ENCODE data around the gene CD44. TPM values are rescaled to one million over a fixed set of nuclear protein-coding genes. Genes with fewer than 3 reads are reported as not detected.

The CD44 gene
- total RNA-seq, 2 donors from 2014 or later = 166 to 203 TPM

DNA sequence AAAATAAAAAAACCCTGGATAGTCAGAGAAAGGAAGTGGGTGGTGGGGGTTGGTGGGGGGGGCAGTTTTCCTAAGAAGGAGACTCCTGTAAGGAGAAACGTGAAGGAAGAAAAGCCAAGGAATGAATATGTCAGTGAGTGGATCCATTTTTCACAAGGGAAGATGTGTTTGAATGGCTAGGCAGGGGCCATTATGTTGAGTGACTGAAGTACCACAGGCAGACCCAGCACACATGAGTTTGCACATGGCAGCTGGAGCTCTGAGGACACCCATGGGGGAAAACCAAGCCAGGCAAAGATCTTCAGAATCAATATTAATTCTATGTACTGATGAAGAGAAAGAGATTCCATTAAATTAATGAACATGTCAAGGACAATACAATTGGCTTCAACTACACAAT, 67.6 kb downstream of the CD44 start:
- Histone ChIP-seq H3K9me3 (no peaks in the 10 kb centered on the region), H3K4me3 (no peak overlapping the region), H3K27ac (no peak overlapping the region), H3K36me3 (no peaks in the 10 kb centered on the region), H3K27me3 (replicated peaks; ENCODE audit: insufficient read depth) (no peaks in the 10 kb centered on the region), H3K4me1 (replicated peaks) (no peaks in the 10 kb centered on the region)
- intact Hi-C loops (cut with DNase I) = no loop called here
- 100% methylated on average over 1 of the region's 1 CpG for WGBS
- DNase-seq (ENCODE audit: low spot score) = no peak
- TF ChIP-seq POLR2A (IDR thresholded peaks at IDR 0.05) = no peak
- no peak for TF ChIP-seq POLR2AphosphoS5 (IDR thresholded peaks at IDR 0.05)
- TF ChIP-seq, protein P1, sequence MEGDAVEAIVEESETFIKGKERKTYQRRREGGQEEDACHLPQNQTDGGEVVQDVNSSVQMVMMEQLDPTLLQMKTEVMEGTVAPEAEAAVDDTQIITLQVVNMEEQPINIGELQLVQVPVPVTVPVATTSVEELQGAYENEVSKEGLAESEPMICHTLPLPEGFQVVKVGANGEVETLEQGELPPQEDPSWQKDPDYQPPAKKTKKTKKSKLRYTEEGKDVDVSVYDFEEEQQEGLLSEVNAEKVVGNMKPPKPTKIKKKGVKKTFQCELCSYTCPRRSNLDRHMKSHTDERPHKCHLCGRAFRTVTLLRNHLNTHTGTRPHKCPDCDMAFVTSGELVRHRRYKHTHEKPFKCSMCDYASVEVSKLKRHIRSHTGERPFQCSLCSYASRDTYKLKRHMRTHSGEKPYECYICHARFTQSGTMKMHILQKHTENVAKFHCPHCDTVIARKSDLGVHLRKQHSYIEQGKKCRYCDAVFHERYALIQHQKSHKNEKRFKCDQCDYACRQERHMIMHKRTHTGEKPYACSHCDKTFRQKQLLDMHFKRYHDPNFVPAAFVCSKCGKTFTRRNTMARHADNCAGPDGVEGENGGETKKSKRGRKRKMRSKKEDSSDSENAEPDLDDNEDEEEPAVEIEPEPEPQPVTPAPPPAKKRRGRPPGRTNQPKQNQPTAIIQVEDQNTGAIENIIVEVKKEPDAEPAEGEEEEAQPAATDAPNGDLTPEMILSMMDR (IDR thresholded peaks at IDR 0.05) = no peak

GRCh38 chr11:35207471-35208403, 68.8 kb downstream of the CD44 start:
- no peak for DNase-seq (ENCODE audit: low spot score)
- 81% methylated on average over 10 of the region's 10 CpGs for WGBS
- Histone ChIP-seq H3K27me3 (replicated peaks; ENCODE audit: insufficient read depth) (no peaks in the 10 kb centered on the region), H3K4me1 (replicated peaks) (no peaks in the 10 kb centered on the region), H3K9me3 (no peaks in the 10 kb centered on the region), H3K4me3 (no peak overlapping the region), H3K36me3 (no peaks in the 10 kb centered on the region), H3K27ac (no peak overlapping the region)
- TF ChIP-seq POLR2AphosphoS5 (IDR thresholded peaks at IDR 0.05) (no peak), POLR2A (IDR thresholded peaks at IDR 0.05) (no peak)
- intact Hi-C loops (cut with DNase I) = no loop called here

- Histone ChIP-seq H3K9me3 (no peaks in the 10 kb centered on the region), H3K4me1 (replicated peaks) (no peaks in the 10 kb centered on the region), H3K27ac (no peak overlapping the region), H3K4me3 (no peak overlapping the region), H3K36me3 (no peaks in the 10 kb centered on the region), H3K27me3 (replicated peaks; ENCODE audit: insufficient read depth) (no peaks in the 10 kb centered on the region)
- intact Hi-C loops (cut with DNase I) = no loop called here
- no peak for DNase-seq (ENCODE audit: low spot score)
- TF ChIP-seq POLR2A (IDR thresholded peaks at IDR 0.05) (no peak), POLR2AphosphoS5 (IDR thresholded peaks at IDR 0.05) (no peak)
- TF ChIP-seq, protein P1 (IDR thresholded peaks at IDR 0.05) = no peak
- WGBS = 68% methylated on average over 4 of the region's 4 CpGs
These were observed 69.8 kb downstream of the CD44 start for GRCh38 chr11:35208795-35209194.

DNA sequence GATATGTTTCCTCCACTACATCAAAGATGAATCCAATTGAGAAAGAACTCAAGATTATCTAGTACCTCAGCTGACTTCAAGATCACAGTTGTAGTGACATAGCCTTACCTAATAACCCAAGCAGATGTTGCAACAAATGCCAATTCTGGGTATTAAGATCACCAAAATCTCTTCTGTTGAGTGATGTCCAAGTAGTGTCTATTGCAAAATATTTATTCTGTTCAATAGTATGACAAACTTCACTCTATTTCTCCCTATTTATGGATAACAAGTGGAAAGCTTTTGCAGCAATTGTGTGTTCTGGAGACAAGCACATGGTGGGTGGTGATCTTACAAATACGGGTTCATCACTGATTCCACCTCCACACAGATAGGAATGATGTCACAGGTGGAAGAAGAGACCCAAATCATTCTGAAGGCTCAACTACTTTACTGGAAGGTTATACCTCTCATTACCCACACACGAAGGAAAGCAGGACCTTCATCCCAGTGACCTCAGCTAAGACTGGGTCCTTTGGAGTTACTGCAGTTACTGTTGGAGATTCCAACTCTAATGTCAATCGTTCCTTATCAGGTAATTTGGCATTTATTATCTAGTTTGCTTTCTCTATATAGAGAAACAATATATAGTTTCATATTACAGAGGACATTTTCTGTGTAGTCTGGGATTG, 72.0 kb downstream of the CD44 start:
- no peaks in the 10 kb centered on the region for H3K36me3 ChIP-seq

DNA sequence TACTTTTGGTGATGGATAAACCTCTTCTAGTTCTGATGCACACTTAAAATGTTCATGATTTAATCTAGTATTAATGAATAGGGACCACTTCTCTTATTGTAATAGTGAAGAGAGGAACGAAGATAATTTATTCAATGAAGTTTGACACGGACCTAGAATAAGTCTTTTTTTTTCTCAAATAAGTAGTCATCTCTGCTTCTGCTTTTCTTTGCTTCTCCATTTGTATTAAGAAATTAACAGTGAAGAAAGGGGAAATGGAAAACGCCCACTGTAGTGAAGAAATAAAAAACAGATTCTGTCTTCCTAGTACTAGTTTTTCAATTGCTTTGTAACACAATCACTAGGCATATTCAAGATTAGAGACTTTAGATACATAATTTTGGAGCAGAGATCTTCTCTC, 73.0 kb downstream of the CD44 start:
- Histone ChIP-seq H3K4me1 (replicated peaks) (no peaks in the 10 kb centered on the region), H3K27me3 (replicated peaks; ENCODE audit: insufficient read depth) (no peaks in the 10 kb centered on the region), H3K27ac (no peak overlapping the region), H3K36me3 (no peaks in the 10 kb centered on the region), H3K4me3 (no peak overlapping the region), H3K9me3 (no peaks in the 10 kb centered on the region)
- intact Hi-C loops (cut with DNase I) = no loop called here
- DNase-seq (ENCODE audit: low spot score) = no peak
- TF ChIP-seq POLR2AphosphoS5 (IDR thresholded peaks at IDR 0.05) = no peak
- TF ChIP-seq POLR2A (IDR thresholded peaks at IDR 0.05) = no peak
- TF ChIP-seq, protein P1 (IDR thresholded peaks at IDR 0.05) = no peak
- 88% methylated on average over 3 of the region's 3 CpGs for WGBS

More for the DNA sequence above, 72.0 kb downstream of the CD44 start:
- WGBS = 95% methylated on average over 3 of the region's 3 CpGs
- no peaks in the 10 kb centered on the region for H3K27me3 ChIP-seq (replicated peaks; ENCODE audit: insufficient read depth)
- no peaks in the 10 kb centered on the region for H3K4me1 ChIP-seq (replicated peaks)
- H3K4me3 ChIP-seq = no peak overlapping the region
- TF ChIP-seq POLR2AphosphoS5 (IDR thresholded peaks at IDR 0.05) = no peak
- TF ChIP-seq, protein P1 (IDR thresholded peaks at IDR 0.05) = no peak
- no peak for TF ChIP-seq POLR2A (IDR thresholded peaks at IDR 0.05)
- no peaks in the 10 kb centered on the region for H3K9me3 ChIP-seq
- no peak overlapping the region for H3K27ac ChIP-seq
- DNase-seq (ENCODE audit: low spot score) = no peak
- intact Hi-C loops (cut with DNase I) = no loop called here
